PFSK-1 (cell line): ENCODE measurements around the gene SMAD3.

Experiments
- FOXP2 ChIP-seq: optimal IDR thresholded peaks from 2 replicates; pipeline ENCODE3; 2011; ENCODE audit warnings: borderline replicate concordance, control low read depth, inconsistent platforms; ENCODE audit not compliant: insufficient read depth; ENCODE audit errors: extremely low read length, extremely low read depth
- POLR2AphosphoS5 ChIP-seq: IDR thresholded peaks from 2 replicates; pipeline ENCODE4 v1.6.1; 2012; ENCODE audit warnings: low read depth, mild to moderate bottlenecking, control low read depth, low read length, moderate library complexity
- REST ChIP-seq, 2 experiments: IDR thresholded peaks; 2 replicates each; pipeline versions ENCODE4 v1.6.1 to v1.8.0; 2011 to 2012; ENCODE audit warnings: low read depth in 2 of 2, low read length in 2 of 2, control low read depth in 1 of 2, inconsistent platforms in 1 of 2, mild to moderate bottlenecking in 1 of 2, moderate library complexity in 1 of 2; ENCODE audit not compliant: insufficient read depth in 1 of 2
- SIN3A ChIP-seq: IDR thresholded peaks from 2 replicates; pipeline ENCODE4 v1.6.1; 2012; ENCODE audit warnings: mild to moderate bottlenecking, low read length, moderate library complexity, borderline replicate concordance; ENCODE audit not compliant: insufficient read depth
- TAF1 ChIP-seq: IDR thresholded peaks from 2 replicates; pipeline ENCODE4 v1.6.1; 2012; ENCODE audit warnings: low read length, control low read depth, borderline replicate concordance; ENCODE audit not compliant: insufficient read depth

SMAD3 gene

GRCh38 chr15:67024314-67024997 is 40.9 kb upstream of the SMAD3 start:
- no peak for TF ChIP-seq POLR2AphosphoS5
- 0 out of 2 replicates have a peak, but pooled peaks have one; percentile 26 for TF ChIP-seq TAF1
- no peak for TF ChIP-seq REST (IDR thresholded peaks at IDR 0.05; ENCODE audit: insufficient read depth in 1 of 2, low read depth in 2 of 2, low read length in 2 of 2)
- peak; percentile 14 for TF ChIP-seq FOXP2
- TF ChIP-seq SIN3A, result peak; percentile 84; the same call in 1 of the 2 replicates

GRCh38 chr15:67024998-67025368 is 40.4 kb upstream of the SMAD3 start:
- no peak for TF ChIP-seq POLR2AphosphoS5
- no peak for TF ChIP-seq REST (IDR thresholded peaks at IDR 0.05; ENCODE audit: insufficient read depth in 1 of 2, low read depth in 2 of 2, low read length in 2 of 2)
- no peak for TF ChIP-seq TAF1
- TF ChIP-seq FOXP2, result no peak
- no peak for TF ChIP-seq SIN3A

GRCh38 chr15:67025719-67026609 is 39.4 kb upstream of the SMAD3 start:
- TF ChIP-seq TAF1 (0 out of 2 replicates have a peak, but pooled peaks have one; percentile 46), REST (IDR thresholded peaks at IDR 0.05; ENCODE audit: insufficient read depth in 1 of 2, low read depth in 2 of 2, low read length in 2 of 2) (peak in 1 of 2 experiments; percentile 51; a peak in 1 of 4 replicates), FOXP2 (peak; percentile 37), POLR2AphosphoS5 (no peak), SIN3A (no peak)

GRCh38 chr15:67026610-67026967 is 38.8 kb upstream of the SMAD3 start:
- no peak for TF ChIP-seq REST (IDR thresholded peaks at IDR 0.05; ENCODE audit: insufficient read depth in 1 of 2, low read depth in 2 of 2, low read length in 2 of 2)
- TF ChIP-seq TAF1, result no peak
- no peak for TF ChIP-seq SIN3A
- TF ChIP-seq FOXP2, result no peak
- no peak for TF ChIP-seq POLR2AphosphoS5
